ENCODE data around the gene CAMKMT.

DNA sequence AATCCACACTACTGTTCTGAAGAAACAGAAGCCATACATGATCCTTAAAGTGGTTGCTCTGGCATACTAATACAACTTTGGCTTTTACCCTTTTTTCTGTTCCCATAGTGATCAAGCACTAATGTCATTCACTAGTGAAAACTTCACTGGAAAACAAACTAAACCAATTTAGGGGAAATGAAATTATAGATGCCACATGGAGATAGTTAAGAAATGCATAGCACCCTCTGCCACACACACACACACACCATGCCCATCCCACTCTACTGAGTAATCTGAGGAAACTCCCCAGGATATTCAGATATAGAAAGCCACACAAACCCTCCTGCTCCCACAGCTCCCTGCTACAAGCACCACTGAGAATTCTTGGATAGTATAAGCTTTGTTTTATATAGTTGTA, 47.4 kb upstream of the CAMKMT start:
- TF ChIP-seq, protein P1, sequence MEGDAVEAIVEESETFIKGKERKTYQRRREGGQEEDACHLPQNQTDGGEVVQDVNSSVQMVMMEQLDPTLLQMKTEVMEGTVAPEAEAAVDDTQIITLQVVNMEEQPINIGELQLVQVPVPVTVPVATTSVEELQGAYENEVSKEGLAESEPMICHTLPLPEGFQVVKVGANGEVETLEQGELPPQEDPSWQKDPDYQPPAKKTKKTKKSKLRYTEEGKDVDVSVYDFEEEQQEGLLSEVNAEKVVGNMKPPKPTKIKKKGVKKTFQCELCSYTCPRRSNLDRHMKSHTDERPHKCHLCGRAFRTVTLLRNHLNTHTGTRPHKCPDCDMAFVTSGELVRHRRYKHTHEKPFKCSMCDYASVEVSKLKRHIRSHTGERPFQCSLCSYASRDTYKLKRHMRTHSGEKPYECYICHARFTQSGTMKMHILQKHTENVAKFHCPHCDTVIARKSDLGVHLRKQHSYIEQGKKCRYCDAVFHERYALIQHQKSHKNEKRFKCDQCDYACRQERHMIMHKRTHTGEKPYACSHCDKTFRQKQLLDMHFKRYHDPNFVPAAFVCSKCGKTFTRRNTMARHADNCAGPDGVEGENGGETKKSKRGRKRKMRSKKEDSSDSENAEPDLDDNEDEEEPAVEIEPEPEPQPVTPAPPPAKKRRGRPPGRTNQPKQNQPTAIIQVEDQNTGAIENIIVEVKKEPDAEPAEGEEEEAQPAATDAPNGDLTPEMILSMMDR (IDR thresholded peaks at IDR 0.05) = no peak
- TF ChIP-seq EZH2 (IDR thresholded peaks at IDR 0.05; ENCODE audit: borderline replicate concordance, insufficient read depth, low read depth, low read length, poor library complexity, severe bottlenecking) = no peak

Data from B cell (primary cell).